ENCODE data around the gene TUT4. TPM values are rescaled to one million over a fixed set of nuclear protein-coding genes. Genes with fewer than 3 reads are reported as not detected.

TUT4 gene
- total and polyA plus RNA-seq, 10 donors = 31.7 to 120 (median 79.2) TPM

GRCh38 chr1:52503706-52504105 lies 49.2 kb downstream of the TUT4 start:
- TF ChIP-seq CTCF (IDR thresholded peaks at IDR 0.05 in 8 of 11, conservative IDR thresholded peaks at IDR 0.05 in 3 of 11) (no peak), POLR2AphosphoS5 (IDR thresholded peaks at IDR 0.05) (no peak), POLR2A (IDR thresholded peaks at IDR 0.05) (no peak)
- intact Hi-C loops (cut with DNase I; ENCODE audit: low total_unique reads) = no loop called here
- DNase-seq = no peak
- Histone ChIP-seq H3K9me3 (no peaks in the 10 kb centered on the region), H3K36me3 (peaks cover 0 to 59% (median 3%) of the 10 kb centered on the region in 6 donors), H3K4me1 (no peaks in the 10 kb centered on the region), H3K27ac (no peak overlapping the region), H3K4me3 (no peak overlapping the region), H3K27me3 (replicated peaks in 1 of 7) (no peaks in the 10 kb centered on the region)

DNA sequence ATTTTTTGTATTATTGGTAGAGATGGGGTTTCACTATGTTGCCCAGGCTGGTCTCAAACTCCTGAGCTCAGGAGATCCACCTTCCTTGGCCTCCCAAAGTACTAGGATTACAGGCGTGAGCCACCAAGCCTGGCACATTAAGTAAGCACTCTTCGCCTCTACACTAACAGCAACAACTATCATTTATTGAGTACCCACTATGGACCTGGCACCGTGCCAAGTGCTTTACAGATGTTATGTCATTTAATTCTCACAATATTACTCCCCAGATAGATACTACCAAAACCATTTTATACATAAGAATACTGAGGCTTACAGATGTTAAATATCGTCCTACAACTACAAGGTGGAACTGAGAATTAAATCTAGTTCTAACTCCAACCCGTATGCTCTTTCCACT lies 50.1 kb downstream of the TUT4 start:
- Histone ChIP-seq H3K36me3 (peaks cover 0 to 52% (median 3%) of the 10 kb centered on the region in 6 donors), H3K27me3 (replicated peaks in 1 of 7) (no peaks in the 10 kb centered on the region), H3K4me3 (no peak overlapping the region), H3K9me3 (no peaks in the 10 kb centered on the region), H3K4me1 (no peaks in the 10 kb centered on the region), H3K27ac (no peak overlapping the region)
- no peak for DNase-seq
- 92 to 95% (median 93%) methylated on average over 5 of the region's 5 CpGs for WGBS, 5 donors
- TF ChIP-seq POLR2AphosphoS5 (IDR thresholded peaks at IDR 0.05) (no peak), POLR2A (IDR thresholded peaks at IDR 0.05) (no peak), CTCF (IDR thresholded peaks at IDR 0.05 in 8 of 11, conservative IDR thresholded peaks at IDR 0.05 in 3 of 11) (no peak)
- intact Hi-C loops (cut with DNase I; ENCODE audit: low total_unique reads) = no loop called here

DNA sequence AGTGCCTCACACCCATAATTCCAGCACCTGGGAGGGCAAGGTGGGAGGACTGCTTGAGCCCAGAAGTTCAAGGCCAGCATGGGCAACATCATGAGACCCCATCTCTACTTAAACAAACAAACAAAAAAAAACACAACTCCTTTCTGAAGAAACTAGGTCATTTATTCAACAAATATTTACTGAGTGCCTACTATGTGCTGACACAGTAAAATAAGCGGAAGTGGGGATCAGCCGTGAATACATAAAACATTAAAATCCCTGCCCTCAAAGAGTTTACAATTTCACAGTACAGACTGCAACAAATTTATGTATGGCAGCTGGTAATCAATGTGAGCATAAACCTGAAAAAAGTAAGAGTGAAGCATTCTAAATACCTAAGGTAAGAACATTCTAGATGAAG lies 65.3 kb downstream of the TUT4 start:
- no peak for DNase-seq
- no peaks in the 10 kb centered on the region for H3K4me1 ChIP-seq
- peaks cover 0 to 85% (median 15%) of the 10 kb centered on the region in 6 donors for H3K36me3 ChIP-seq

More for the DNA sequence above, 65.3 kb downstream of the TUT4 start:
- Histone ChIP-seq H3K9me3 (no peaks in the 10 kb centered on the region), H3K27ac (no peak overlapping the region), H3K4me3 (no peak overlapping the region), H3K27me3 (replicated peaks in 1 of 7) (no peaks in the 10 kb centered on the region)
- TF ChIP-seq CTCF (IDR thresholded peaks at IDR 0.05 in 8 of 11, conservative IDR thresholded peaks at IDR 0.05 in 3 of 11) (no peak), POLR2AphosphoS5 (IDR thresholded peaks at IDR 0.05) (no peak), POLR2A (IDR thresholded peaks at IDR 0.05) (no peak)
- WGBS, 5 donors = 95 to 98% (median 98%) methylated on average over 2 of the region's 2 CpGs
- intact Hi-C loops (cut with DNase I; ENCODE audit: low total_unique reads) = no loop called here
